Endothelial cell of umbilical vein (primary cell): ENCODE data around the gene PARP8. TPM values are rescaled to one million over a fixed set of nuclear protein-coding genes. Genes with fewer than 3 reads are reported as not detected.

Experiments
- BruUV-seq: library from RNA; stranded (reverse); fragments of 400-500 nt; replicated peaks from 2 replicates; lab custom pipeline; 2021; lab: Mats Ljungman, UMichigan
- CTCF ChIA-PET: fragments of 300-600, 350-600 bp; sonication (Branson Sonifier 250); formaldehyde crosslinking; loops from one replicate; lab custom pipeline; 2021; ENCODE audit warnings: antibody characterized with exemption, inconsistent platforms; lab: Charles Lee
- POLR2A ChIA-PET: fragments of 300-600, 350-600 bp; sonication (Branson Sonifier 250); formaldehyde crosslinking; loops from one replicate; lab custom pipeline; 2021; ENCODE audit warnings: antibody characterized with exemption, inconsistent platforms; lab: Charles Lee
- DNase-seq: peaks from one replicate; pipeline ENCODE4 v3.0.0-alpha.2; 2011; ENCODE audit warnings: low read depth, low spot score
- FAIRE-seq: peaks from 2 replicates; lab custom pipeline; 2011; peaks lifted over from hg19 to GRCh38; lab: Jason Lieb, UNC
- H2AFZ ChIP-seq: 2 replicates; pipeline ENCODE4 v1.6.0; 2012; ENCODE audit warnings: low read depth, low read length, control low read depth, inconsistent platforms
- H3K27ac ChIP-seq: 2 replicates; pipeline ENCODE4 v1.5.1; 2011; ENCODE audit warnings: low read depth, mild to moderate bottlenecking, control low read depth, low read length, moderate library complexity; ENCODE audit not compliant: insufficient read depth
- H3K27me3 ChIP-seq, 2 experiments: 2 replicates each; pipeline versions ENCODE4 v1.6.0 to v1.6.1; 2011; ENCODE audit warnings: low read length in 2 of 2, mixed read lengths in 1 of 2; ENCODE audit not compliant: control insufficient read depth in 2 of 2, insufficient read depth in 2 of 2
- H3K36me3 ChIP-seq, 2 experiments: 2 replicates in 1 of 2; 3 replicates in 1 of 2; pipeline ENCODE4 v1.5.1; 2011; ENCODE audit warnings: low read length in 2 of 2, mild to moderate bottlenecking in 1 of 2, moderate library complexity in 1 of 2; ENCODE audit not compliant: control insufficient read depth in 2 of 2, insufficient read depth in 2 of 2; ENCODE audit errors: extremely low read depth in 1 of 2
- H3K4me1 ChIP-seq: 3 replicates; pipeline ENCODE4 v1.5.1; 2011; ENCODE audit warnings: mild to moderate bottlenecking, low read length; ENCODE audit not compliant: control insufficient read depth, insufficient read depth; ENCODE audit errors: extremely low read depth
- H3K4me2 ChIP-seq: 2 replicates; pipeline ENCODE4 v1.6.1; 2011; ENCODE audit warnings: low read length, control low read depth, mixed read lengths; ENCODE audit not compliant: insufficient read depth
- H3K4me3 ChIP-seq, 3 experiments: fragments of 200-600 bp in 1 of 3; sonication (generic), shearing (Covaris generic) in 1 of 3; replicated peaks in 1 of 3; 2 replicates each; pipeline ENCODE4 v1.5.1; 2011 to 2016; ENCODE audit warnings: control low read depth in 3 of 3, low read length in 3 of 3, mild to moderate bottlenecking in 2 of 3, inconsistent platforms in 1 of 3, low read depth in 1 of 3, moderate library complexity in 1 of 3; ENCODE audit not compliant: insufficient read depth in 1 of 3
- H3K79me2 ChIP-seq: 2 replicates; pipeline ENCODE4 v1.6.0; 2012; ENCODE audit warnings: low read length, inconsistent platforms; ENCODE audit not compliant: control insufficient read depth, insufficient read depth
- H3K9ac ChIP-seq: replicated peaks from 2 replicates; pipeline ENCODE3; 2011; ENCODE audit warnings: low read length, control low read depth; ENCODE audit not compliant: insufficient read depth; ENCODE audit errors: extremely low read depth
- H3K9me1 ChIP-seq: replicated peaks from 3 replicates; pipeline ENCODE4 v1.6.0; 2011; ENCODE audit warnings: mild to moderate bottlenecking, low read length; ENCODE audit not compliant: control insufficient read depth, insufficient read depth; ENCODE audit errors: extremely low read depth
- H3K9me3 ChIP-seq: replicated peaks from 2 replicates; pipeline ENCODE4 v1.5.1; 2012; ENCODE audit warnings: low read length, inconsistent platforms; ENCODE audit not compliant: control insufficient read depth, insufficient read depth
- H4K20me1 ChIP-seq: replicated peaks from 2 replicates; pipeline ENCODE3; 2011; ENCODE audit warnings: mild to moderate bottlenecking, low read length; ENCODE audit not compliant: control insufficient read depth, insufficient read depth; ENCODE audit errors: extremely low read depth
- CTCF ChIP-seq, 2 donors: IDR thresholded peaks; 1 replicate in 1 of 2; 2 replicates in 1 of 2; pipeline ENCODE4 v1.5.1; 2011; ENCODE audit warnings: low read length in 2 of 2, mild to moderate bottlenecking in 2 of 2, moderate library complexity in 2 of 2, control low read depth in 1 of 2, inconsistent platforms in 1 of 2, low read depth in 1 of 2; ENCODE audit not compliant: insufficient read depth in 1 of 2; ENCODE audit errors: extremely low read depth in 1 of 2
- EZH2 ChIP-seq: IDR thresholded peaks from 2 replicates; pipeline ENCODE4 v1.6.1; 2012; ENCODE audit warnings: borderline replicate concordance, low read depth, mild to moderate bottlenecking, moderate library complexity, low read length, inconsistent platforms; ENCODE audit not compliant: severe bottlenecking
- FOS ChIP-seq: IDR thresholded peaks from 2 replicates; pipeline ENCODE4 v1.6.1; 2011; ENCODE audit warnings: mild to moderate bottlenecking, low read length, moderate library complexity, borderline replicate concordance; ENCODE audit not compliant: insufficient read depth
- GATA2 ChIP-seq: IDR thresholded peaks from 2 replicates; pipeline ENCODE4 v1.7.0; 2011; ENCODE audit warnings: low read depth, mild to moderate bottlenecking, moderate library complexity, mixed read lengths, low read length; ENCODE audit not compliant: insufficient read length, insufficient read depth
- JUN ChIP-seq: IDR thresholded peaks from 2 replicates; pipeline ENCODE4 v1.6.1; 2011; ENCODE audit warnings: borderline replicate concordance, low read depth; ENCODE audit not compliant: insufficient read length, insufficient read depth
- MAX ChIP-seq: IDR thresholded peaks from 2 replicates; pipeline ENCODE4 v1.6.1; 2011; ENCODE audit not compliant: insufficient read depth, insufficient read length
- MYC ChIP-seq: IDR thresholded peaks from one replicate; pipeline ENCODE4 v1.6.1; 2011; ENCODE audit warnings: mild to moderate bottlenecking, low read depth, low read length
- POLR2A ChIP-seq: IDR thresholded peaks from 2 replicates; pipeline ENCODE4 v1.6.1; 2012; ENCODE audit warnings: low read depth, mild to moderate bottlenecking, control low read depth, low read length
- POLR2AphosphoS5 ChIP-seq: IDR thresholded peaks from 2 replicates; pipeline ENCODE4 v1.6.1; 2012; ENCODE audit warnings: low read depth, mild to moderate bottlenecking, control low read depth, low read length, moderate library complexity; ENCODE audit not compliant: insufficient read depth
- dilution Hi-C: fragments of 300-500 bp; cut with MboI; formaldehyde crosslinking; loops from one replicate; pipeline ENCODE4 v1.15.0; 2019; ENCODE audit warnings: low sequenced_read_pairs; ENCODE audit not compliant: extremely low pct_ligation_motif_present
- intact Hi-C: fragments of 100-400 bp; cut with micrococcal nuclease; formaldehyde crosslinking; loops from one replicate; pipeline ENCODE4 v1.10.0; 2022
- polyA plus RNA-seq, 4 experiments: library from polyadenylated mRNA; depleted of rRNA in 3 of 4; stranded (reverse) in 3 of 4; unstranded in 1 of 4; fragments of >200 nt; gene quantifications; 2 replicates each; pipeline versions ENCODE4 v1.2.1 to v1.2.3, GENCODE V29; 2011 to 2012; ENCODE audit warnings: missing spikeins in 1 of 4
- total RNA-seq: library from RNA; stranded (reverse); gene quantifications from 2 replicates; pipeline ENCODE4 v1.2.3, GENCODE V29; 2021

Gene PARP8
- total and polyA plus RNA-seq, 2 donors (not counting 3 experiments of a cell fraction or from before 2014, with no cell fraction given), result 0.03 to 0.60 TPM

GRCh38 chr5:50763351-50763750, 96.9 kb downstream of the PARP8 start:
- Histone ChIP-seq H3K27me3 (no peaks in the 10 kb centered on the region), H3K9ac (no peak overlapping the region), H3K4me3 (no peak overlapping the region), H4K20me1 (no peaks in the 10 kb centered on the region), H3K4me1 (no peaks in the 10 kb centered on the region), H3K9me3 (peaks cover 2% of the 10 kb centered on the region), H3K4me2 (no peak overlapping the region), H2AFZ (no peak overlapping the region), H3K9me1 (no peaks in the 10 kb centered on the region), H3K27ac (no peak overlapping the region), H3K36me3 (no peaks in the 10 kb centered on the region), H3K79me2 (no peaks in the 10 kb centered on the region)
- no peak for DNase-seq
- ChIA-PET POLR2A (no interaction called here), CTCF (no interaction called here)
- TF ChIP-seq JUN, result no peak
- no peak for TF ChIP-seq EZH2
- TF ChIP-seq CTCF (IDR thresholded peaks at IDR 0.05; ENCODE audit: extremely low read depth in 1 of 2, insufficient read depth in 1 of 2, low read depth in 1 of 2, low read length in 2 of 2), result no peak
- TF ChIP-seq GATA2, result no peak
- TF ChIP-seq FOS, result no peak
- no peak for TF ChIP-seq MYC
- TF ChIP-seq POLR2AphosphoS5, result no peak
- TF ChIP-seq POLR2A, result no peak
- no peak for TF ChIP-seq MAX
- intact Hi-C loops, result no loop called here
- no peak for FAIRE-seq
- no TSS peak for BruUV-seq
- dilution Hi-C loops, result no loop called here
